HepG2 (cell line): ENCODE results near the gene ZNF213. TPM values are rescaled to one million over a fixed set of nuclear protein-coding genes. Genes with fewer than 3 reads are reported as not detected.

Experiments used
- BRD4 ChIP-seq: sonication (generic); formaldehyde crosslinking; IDR thresholded peaks from 2 replicates; pipeline ENCODE4 v1.4.0; 2020; ENCODE audit warnings: missing genetic modification reagents
- DRAP1 ChIP-seq: IDR thresholded peaks from 2 replicates; pipeline ENCODE4 v1.6.1; 2016; ENCODE audit warnings: missing genetic modification reagents, missing compliant biosample characterization
- IKZF4 ChIP-seq: sonication (generic); formaldehyde crosslinking; IDR thresholded peaks from 2 replicates; pipeline ENCODE4 v1.5.1; 2020; ENCODE audit warnings: borderline replicate concordance, mild to moderate bottlenecking, low read depth, missing genetic modification reagents; ENCODE audit errors: not compliant biosample characterization
- KDM5B ChIP-seq: sonication (generic); formaldehyde crosslinking; IDR thresholded peaks from 2 replicates; pipeline ENCODE4 v1.4.0; 2020; ENCODE audit warnings: missing genetic modification reagents, mild to moderate bottlenecking, borderline replicate concordance
- ONECUT2 ChIP-seq: sonication (generic); formaldehyde crosslinking; IDR thresholded peaks from 2 replicates; pipeline ENCODE4 v1.4.0; 2020; ENCODE audit warnings: missing genetic modification reagents
- PBX3 ChIP-seq: sonication (generic); formaldehyde crosslinking; IDR thresholded peaks from 2 replicates; pipeline ENCODE4 v1.8.1; 2023; ENCODE audit warnings: missing genetic modification reagents, inconsistent platforms, borderline replicate concordance
- POLR2AphosphoS5 ChIP-seq: IDR thresholded peaks from 2 replicates; pipeline ENCODE4 v1.6.1; 2012; ENCODE audit warnings: low read depth, low read length
- SMC3 ChIP-seq: IDR thresholded peaks from 2 replicates; pipeline ENCODE4 v1.6.1; 2011; ENCODE audit warnings: low read length, improper control_type of control experiment
- SRF ChIP-seq: IDR thresholded peaks from 2 replicates; pipeline ENCODE4 v1.6.1; 2011; ENCODE audit warnings: mild to moderate bottlenecking, low read depth, low read length, moderate library complexity
- TBP ChIP-seq: sonication (generic); formaldehyde crosslinking; IDR thresholded peaks from 2 replicates; pipeline ENCODE4 v1.5.0; 2020; ENCODE audit warnings: missing genetic modification reagents
- TBX2 ChIP-seq: sonication (generic); formaldehyde crosslinking; IDR thresholded peaks from 2 replicates; pipeline ENCODE4 v1.5.0; 2020; ENCODE audit warnings: missing genetic modification reagents, mild to moderate bottlenecking, borderline replicate concordance
- YY1 ChIP-seq: IDR thresholded peaks from 2 replicates; pipeline ENCODE4 v1.6.1; 2011; ENCODE audit warnings: low read length, low read depth, moderate library complexity, mild to moderate bottlenecking; ENCODE audit not compliant: insufficient read depth, insufficient replicate concordance
- ZFP1 ChIP-seq: IDR thresholded peaks from 2 replicates; pipeline ENCODE4 v1.6.1; 2016
- ZNF335 ChIP-seq: sonication (generic); formaldehyde crosslinking; IDR thresholded peaks from 2 replicates; pipeline ENCODE4 v1.4.0; 2020; ENCODE audit warnings: missing genetic modification reagents
- ZNF431 ChIP-seq: sonication (generic); formaldehyde crosslinking; IDR thresholded peaks from 2 replicates; pipeline ENCODE4 v1.9.0; 2022; ENCODE audit warnings: missing genetic modification reagents, low read depth, mild to moderate bottlenecking, borderline replicate concordance
- ZNF441 ChIP-seq: sonication (generic); formaldehyde crosslinking; IDR thresholded peaks from 2 replicates; pipeline ENCODE4 v1.7.0; 2021; ENCODE audit warnings: missing genetic modification reagents, borderline replicate concordance
- ZNF564 ChIP-seq: sonication (generic); formaldehyde crosslinking; IDR thresholded peaks from 2 replicates; pipeline ENCODE4 v1.8.1; 2023; ENCODE audit warnings: mild to moderate bottlenecking, missing genetic modification reagents
- ZNF710 ChIP-seq: sonication (generic); formaldehyde crosslinking; IDR thresholded peaks from 2 replicates; pipeline ENCODE4 v1.5.0; 2020; ENCODE audit warnings: mild to moderate bottlenecking, missing genetic modification reagents, borderline replicate concordance
- ZNF850 ChIP-seq: sonication (generic); formaldehyde crosslinking; conservative IDR thresholded peaks from 2 replicates; pipeline ENCODE4 v1.9.0; 2021; ENCODE audit warnings: mild to moderate bottlenecking, missing genetic modification reagents
- ZNF879 ChIP-seq: sonication (generic); formaldehyde crosslinking; IDR thresholded peaks from 2 replicates; pipeline ENCODE4 v1.8.1; 2023; ENCODE audit warnings: missing genetic modification reagents
- ZSCAN25 ChIP-seq: sonication (generic); formaldehyde crosslinking; IDR thresholded peaks from 2 replicates; pipeline ENCODE4 v1.8.0; 2022; ENCODE audit warnings: mild to moderate bottlenecking, missing genetic modification reagents
- polyA plus RNA-seq, 8 experiments: library from polyadenylated mRNA; depleted of rRNA in 3 of 8; stranded (reverse) in 7 of 8; unstranded in 1 of 8; fragments of >200 nt; fragmentation: Illumina TruSeq in 4 of 8; extraction: Trizol in 4 of 8; gene quantifications; 2 replicates each; pipeline versions ENCODE4 v1.2.1 to v1.2.3, GENCODE V29; 2011 to 2016; ENCODE audit warnings: low read depth in 4 of 8, missing spikeins in 1 of 8, mixed read lengths in 1 of 8; ENCODE audit not compliant: insufficient read depth in 1 of 8
- total RNA-seq, 5 experiments: library from RNA; depleted of rRNA; stranded (reverse); fragments of >200 nt; fragmentation: Illumina TruSeq; extraction: Trizol; gene quantifications; 2 replicates each; pipeline ENCODE4 v1.2.3, GENCODE V29; 2016; ENCODE audit warnings: low read depth in 1 of 5
- TF ChIP-seq, protein P1 (sequence below): sonication (generic); formaldehyde crosslinking; IDR thresholded peaks from 2 replicates; pipeline ENCODE4 v1.4.0; 2020; ENCODE audit warnings: missing genetic modification reagents
- TF ChIP-seq, protein P2 (sequence below): sonication (generic); formaldehyde crosslinking; IDR thresholded peaks from 2 replicates; pipeline ENCODE4 v1.4.0; 2020; ENCODE audit warnings: mild to moderate bottlenecking, missing genetic modification reagents

The ZNF213 gene
- total and polyA plus RNA-seq, 2 of the 13 experiments (the other 11 are each of a cell fraction or from before 2014, with no cell fraction given) = 0.59 to 0.97 TPM

DNA sequence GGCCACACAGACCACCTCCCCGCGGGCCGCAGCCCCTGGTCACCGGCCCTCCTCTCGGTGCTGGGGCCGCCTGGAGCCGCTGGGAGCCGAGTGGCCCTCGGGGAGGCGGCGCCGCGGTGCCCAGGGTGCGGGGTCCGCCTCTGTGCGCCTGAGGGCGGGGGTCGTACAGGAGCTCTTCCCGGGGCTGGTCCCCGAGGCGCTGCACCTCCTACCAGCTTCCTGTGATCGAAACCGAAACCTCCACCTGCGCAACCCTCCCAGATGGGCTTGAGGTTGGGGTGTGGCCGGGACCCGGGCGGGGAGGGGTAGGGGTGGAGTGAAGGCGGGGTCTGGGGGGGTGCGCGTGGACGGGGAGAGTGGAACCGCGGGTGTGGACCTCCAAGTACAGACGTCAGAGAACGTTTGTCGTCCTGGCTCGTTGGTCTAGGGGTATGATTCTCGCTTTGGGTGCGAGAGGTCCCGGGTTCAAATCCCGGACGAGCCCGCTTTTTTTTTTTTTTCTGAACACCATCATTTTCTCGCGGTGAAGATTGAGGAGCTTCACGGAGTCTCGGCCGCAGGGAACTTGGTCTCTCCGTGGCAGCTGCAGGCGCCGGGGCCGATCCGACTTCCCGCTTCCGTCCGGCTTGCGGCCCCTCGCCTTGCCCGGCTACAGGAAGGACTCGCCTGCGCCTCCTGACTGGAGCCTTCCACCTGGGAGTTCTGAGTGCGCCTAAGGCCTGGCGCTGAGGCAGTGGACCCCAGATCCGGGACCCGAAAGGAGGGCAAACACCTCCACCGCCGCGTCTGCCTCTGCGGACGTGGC lies 23.9 kb downstream of the ZNF213 start (continued):
- peak; percentile 22; the same call in 1 of the 2 replicates for TF ChIP-seq TBX2
- no peak for TF ChIP-seq ZNF879
- peak; percentile 30; the same call in 1 of the 2 replicates for TF ChIP-seq ZNF431 (CRISPR knock-in tag)
- TF ChIP-seq TBP (CRISPR knock-in tag) = 0 out of 2 replicates have a peak, but pooled peaks have one; percentile 86
- TF ChIP-seq, protein P1, sequence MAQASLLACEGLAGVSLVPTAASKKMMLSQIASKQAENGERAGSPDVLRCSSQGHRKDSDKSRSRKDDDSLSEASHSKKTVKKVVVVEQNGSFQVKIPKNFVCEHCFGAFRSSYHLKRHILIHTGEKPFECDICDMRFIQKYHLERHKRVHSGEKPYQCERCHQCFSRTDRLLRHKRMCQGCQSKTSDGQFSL (CRISPR knock-in tag) = peak; percentile 97
- TF ChIP-seq POLR2AphosphoS5 = peak; percentile 48; the same call in 1 of the 2 replicates
- TF ChIP-seq SRF = no peak
- TF ChIP-seq PBX3 (CRISPR knock-in tag) = 0 out of 2 replicates have a peak, but pooled peaks have one; percentile 38
- TF ChIP-seq ZNF564 = 0 out of 2 replicates have a peak, but pooled peaks have one; percentile 80
- 0 out of 2 replicates have a peak, but pooled peaks have one; percentile 46 for TF ChIP-seq BRD4 (CRISPR knock-in tag)
- TF ChIP-seq DRAP1 = 0 out of 2 replicates have a peak, but pooled peaks have one; percentile 17
- TF ChIP-seq ZNF335 (CRISPR knock-in tag) = peak; percentile 68; the same call in 1 of the 2 replicates
- peak; percentile 4 for TF ChIP-seq YY1
- 0 out of 2 replicates have a peak, but pooled peaks have one; percentile 78 for TF ChIP-seq ZNF850 (CRISPR knock-in tag)
- TF ChIP-seq KDM5B (CRISPR knock-in tag) = no peak
- 0 out of 2 replicates have a peak, but pooled peaks have one; percentile 55 for TF ChIP-seq ZNF710 (CRISPR knock-in tag)
- no peak for TF ChIP-seq ZFP1
- TF ChIP-seq ZSCAN25 (CRISPR knock-in tag) = peak; percentile 85
- TF ChIP-seq IKZF4 (CRISPR knock-in tag) = no peak
- TF ChIP-seq SMC3 = no peak
- peak; percentile 44; the same call in 1 of the 2 replicates for TF ChIP-seq ZNF441
- no peak for TF ChIP-seq ONECUT2 (CRISPR knock-in tag)
- TF ChIP-seq, protein P2, sequence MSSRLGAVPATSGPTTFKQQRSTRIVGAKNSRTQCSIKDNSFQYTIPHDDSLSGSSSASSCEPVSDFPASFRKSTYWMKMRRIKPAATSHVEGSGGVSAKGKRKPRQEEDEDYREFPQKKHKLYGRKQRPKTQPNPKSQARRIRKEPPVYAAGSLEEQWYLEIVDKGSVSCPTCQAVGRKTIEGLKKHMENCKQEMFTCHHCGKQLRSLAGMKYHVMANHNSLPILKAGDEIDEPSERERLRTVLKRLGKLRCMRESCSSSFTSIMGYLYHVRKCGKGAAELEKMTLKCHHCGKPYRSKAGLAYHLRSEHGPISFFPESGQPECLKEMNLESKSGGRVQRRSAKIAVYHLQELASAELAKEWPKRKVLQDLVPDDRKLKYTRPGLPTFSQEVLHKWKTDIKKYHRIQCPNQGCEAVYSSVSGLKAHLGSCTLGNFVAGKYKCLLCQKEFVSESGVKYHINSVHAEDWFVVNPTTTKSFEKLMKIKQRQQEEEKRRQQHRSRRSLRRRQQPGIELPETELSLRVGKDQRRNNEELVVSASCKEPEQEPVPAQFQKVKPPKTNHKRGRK (CRISPR knock-in tag) = peak; percentile 99
